ENCODE results near the gene LRSAM1.

LRSAM1 gene

GRCh38 chr9:127537792-127538191 lies 86.5 kb downstream of the LRSAM1 start:
- DNase-seq: no peak

- no peak for DNase-seq
Measured at GRCh38 chr9:127538849-127539258, 87.5 kb downstream of the LRSAM1 start.

- DNase-seq: no peak
Measured at GRCh38 chr9:127539259-127539981, 88.1 kb downstream of the LRSAM1 start.

DNA sequence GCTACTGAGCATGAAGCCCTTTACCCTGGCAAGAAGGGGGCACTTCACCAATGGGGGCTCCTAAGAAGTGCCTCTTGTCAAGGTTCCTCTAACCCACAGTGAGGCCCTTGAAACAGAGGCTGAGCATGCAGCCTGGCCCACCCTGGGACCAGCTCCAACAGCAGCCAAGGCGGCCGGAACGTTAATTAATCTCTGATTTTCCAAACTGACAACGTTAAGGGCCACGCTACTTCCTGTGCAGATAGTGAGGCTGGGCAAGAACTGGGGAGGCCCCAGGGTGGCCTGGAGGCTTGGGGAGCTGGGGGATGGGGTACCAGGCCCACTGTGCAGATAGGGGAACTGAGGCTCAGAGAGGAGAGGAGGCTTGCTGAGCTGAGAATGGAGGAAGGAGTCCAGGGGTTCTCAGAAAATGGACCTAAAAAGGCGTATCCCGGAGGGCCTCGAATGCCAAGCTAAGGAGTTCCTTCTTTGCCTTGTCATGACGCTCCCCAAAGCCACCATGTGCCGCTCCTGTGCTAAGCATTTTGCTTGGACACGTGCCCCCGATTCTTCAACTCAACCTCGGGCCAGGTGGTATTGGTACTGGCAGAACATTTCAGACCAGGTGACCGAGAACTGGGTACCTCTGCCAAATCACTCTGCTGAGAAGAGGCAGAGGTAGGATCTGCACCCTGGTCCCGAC lies 88.8 kb downstream of the LRSAM1 start:
- DNase-seq: no peak

- no peak for DNase-seq
Measured at GRCh38 chr9:127540664-127541041, 89.3 kb downstream of the LRSAM1 start.

DNA sequence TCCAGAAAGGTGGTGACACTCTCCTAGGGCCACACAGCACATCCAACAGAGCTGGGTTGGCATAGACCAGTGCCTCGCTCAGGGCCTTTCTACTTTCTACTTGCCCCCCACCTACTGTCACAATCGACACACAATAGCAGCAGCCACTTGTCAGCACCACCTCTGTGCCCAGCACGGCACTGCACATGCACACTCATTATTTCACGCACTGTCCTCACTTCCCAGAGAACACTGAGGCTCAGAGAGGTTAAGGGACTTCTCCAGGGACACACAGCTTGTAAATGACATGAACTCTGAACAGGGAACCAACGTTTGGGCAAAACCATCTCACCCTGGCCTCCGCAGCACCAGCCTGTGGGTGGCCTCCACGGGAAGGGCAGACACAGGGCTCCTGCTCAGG lies 89.9 kb downstream of the LRSAM1 start:
- no peak for DNase-seq

DNA sequence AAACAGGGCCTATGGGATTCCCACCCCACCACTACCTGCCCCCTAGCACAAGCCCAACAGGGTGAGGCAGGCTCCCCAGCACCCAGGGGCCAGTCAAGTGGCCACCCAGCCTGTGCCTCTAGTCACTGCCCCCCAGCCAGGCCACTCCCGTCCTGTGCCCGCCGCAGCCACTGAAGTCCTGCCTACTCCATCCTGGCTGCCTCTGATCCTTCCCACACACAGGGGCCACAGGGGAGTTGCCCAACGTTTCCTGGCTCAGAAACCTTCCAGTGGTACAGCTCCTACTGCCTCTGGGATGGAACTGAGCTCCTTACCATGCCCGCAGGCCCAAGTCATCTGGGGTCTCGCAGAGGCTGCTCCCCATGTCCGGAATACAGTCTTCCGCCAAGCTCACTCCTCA lies 90.6 kb downstream of the LRSAM1 start:
- no peak for DNase-seq

- no peak for DNase-seq
Measured at GRCh38 chr9:127543221-127543620, 91.9 kb downstream of the LRSAM1 start.

DNA sequence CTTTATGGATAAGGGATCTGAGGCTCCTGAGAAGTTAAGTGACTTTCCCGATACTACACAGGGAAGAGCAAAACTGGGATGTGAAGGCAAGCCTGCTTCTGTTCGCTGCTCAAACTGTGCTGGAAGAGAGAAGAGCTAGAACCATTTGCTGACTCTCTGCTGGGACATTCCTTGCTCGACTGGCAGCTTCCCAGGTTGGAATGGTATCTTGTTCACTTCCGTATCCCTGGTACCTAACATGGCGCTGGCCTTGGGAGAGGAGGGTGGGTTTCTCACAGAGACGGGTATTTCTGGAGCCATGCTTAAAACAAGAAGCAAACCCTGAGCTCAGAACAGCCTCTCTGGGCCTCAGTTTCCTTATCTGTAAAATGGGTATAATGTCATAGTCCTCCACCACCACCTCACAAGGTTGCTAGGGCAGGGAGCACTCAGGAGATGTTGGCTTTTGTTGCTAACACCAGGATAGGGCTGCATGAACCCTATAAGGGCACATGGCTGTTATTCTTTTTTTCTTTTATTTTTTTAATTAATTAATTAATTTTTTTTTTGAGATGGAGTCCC lies 92.7 kb downstream of the LRSAM1 start:
- no peak for DNase-seq

- no peak for DNase-seq
Measured at GRCh38 chr9:127545196-127546124, 94.2 kb downstream of the LRSAM1 start.

DNA sequence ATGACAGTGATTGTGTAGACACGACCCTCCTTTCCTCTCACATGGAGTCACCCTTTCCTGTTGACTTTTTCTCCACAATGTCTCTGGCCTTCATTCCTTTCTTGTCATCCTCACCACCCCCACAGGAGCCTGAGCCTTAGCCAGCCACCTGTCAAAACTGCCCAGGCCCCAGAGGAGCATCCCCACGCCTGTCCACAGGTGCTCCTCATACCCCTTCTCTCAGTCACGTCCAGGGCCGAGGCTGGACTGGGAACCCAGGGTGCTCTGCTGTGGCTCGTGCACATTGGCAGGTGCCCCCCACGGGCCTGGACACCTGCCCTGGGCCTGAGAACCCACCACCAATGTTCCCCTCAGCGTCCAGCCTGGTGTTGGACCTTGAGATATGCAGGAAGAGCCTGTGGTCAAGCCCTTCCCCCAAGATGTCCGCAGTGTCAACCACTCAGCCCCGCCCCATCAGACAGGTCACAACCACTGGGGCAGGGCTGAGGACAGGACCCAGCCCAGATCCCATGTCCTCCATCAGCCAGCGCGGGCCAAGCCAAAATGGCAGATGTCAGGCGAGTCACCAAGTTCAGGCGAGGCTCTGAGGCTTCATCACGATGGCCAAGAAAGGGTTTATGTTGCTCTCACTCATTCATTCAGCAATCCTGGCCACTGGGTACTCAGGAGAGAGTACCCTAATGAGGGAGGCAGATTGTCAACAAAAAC lies 95.0 kb downstream of the LRSAM1 start:
- no peak for DNase-seq

DNA sequence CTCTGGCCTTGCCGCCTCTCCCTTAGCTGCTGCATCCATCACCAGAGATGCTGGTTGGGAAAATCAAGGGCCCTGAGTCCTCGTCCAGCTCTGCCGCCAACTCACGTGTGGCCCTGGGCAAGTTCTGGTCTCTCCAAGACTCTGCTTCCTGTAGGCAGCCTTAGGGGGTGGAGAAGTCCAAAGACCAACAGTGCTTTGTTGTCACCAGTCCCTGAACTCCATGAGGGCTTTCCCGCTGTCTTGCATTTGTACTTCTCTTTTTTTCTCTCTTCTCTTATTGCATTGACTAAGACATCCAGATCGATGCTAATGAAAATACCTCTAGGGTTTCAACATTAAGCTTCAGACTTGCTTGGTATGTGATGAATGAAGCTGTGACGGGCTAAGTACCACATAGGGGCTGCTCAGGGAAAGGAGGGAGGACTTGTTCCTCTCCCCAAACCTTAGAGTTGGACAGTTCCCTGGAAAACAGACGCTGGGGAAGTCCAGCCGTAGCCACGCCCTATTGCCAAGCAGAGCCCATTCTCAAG lies 97.1 kb downstream of the LRSAM1 start:
- DNase-seq: no peak

DNA sequence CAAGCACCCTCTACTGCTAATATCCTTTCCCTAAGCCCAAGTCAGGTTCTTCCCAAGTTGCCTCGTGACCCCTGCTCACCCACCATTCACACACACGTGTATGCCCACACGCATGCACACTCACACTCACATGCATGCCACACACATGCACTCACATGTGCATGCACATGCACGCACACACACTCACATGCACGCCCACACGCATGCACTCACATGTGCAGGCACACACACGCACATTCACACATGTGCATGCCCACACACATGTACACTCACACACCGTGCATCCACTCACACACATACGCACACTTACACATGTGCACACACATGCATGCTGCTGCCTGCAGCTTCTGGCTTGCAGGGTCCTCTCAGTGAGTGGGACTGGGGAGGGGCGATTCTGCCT lies 97.9 kb downstream of the LRSAM1 start:
- no peak for DNase-seq

- DNase-seq: no peak
Measured at GRCh38 chr9:127549751-127550150, 98.4 kb downstream of the LRSAM1 start.

DNA sequence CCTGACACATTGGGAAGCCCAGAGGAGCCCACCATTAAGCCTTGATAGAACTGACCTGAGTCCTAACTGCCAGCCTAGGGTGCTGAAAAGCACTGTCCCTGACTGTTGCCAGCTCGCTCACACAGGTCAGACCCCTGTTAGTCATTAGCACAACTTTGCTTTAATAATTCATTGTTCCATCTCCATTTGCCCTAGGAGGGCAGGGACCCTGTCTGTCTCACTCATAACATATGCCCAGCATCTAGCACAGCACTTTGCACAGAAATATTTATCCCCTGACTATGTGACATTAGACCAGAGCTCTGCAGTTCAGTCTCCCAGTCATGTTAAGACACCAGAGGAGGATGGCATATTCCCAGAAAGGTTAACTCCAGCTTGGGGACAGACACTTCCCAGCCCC lies 99.0 kb downstream of the LRSAM1 start:
- DNase-seq: no peak

- no peak for DNase-seq
Measured at GRCh38 chr9:127550751-127551150, 99.4 kb downstream of the LRSAM1 start.
